SK-N-SH (cell line): Measurements from ENCODE around the gene FAM199X.

Experiments used
- EZH2phosphoT487 ChIP-seq: fragments of 200-600 bp; sonication (generic); IDR thresholded peaks from 2 replicates; pipeline ENCODE4 v1.6.1; 2017; ENCODE audit warnings: low read depth, mixed run types, mild to moderate bottlenecking, antibody characterized with exemption, moderate library complexity, borderline replicate concordance
- MXI1 ChIP-seq: IDR thresholded peaks from 2 replicates; pipeline ENCODE4 v1.6.1; 2012; ENCODE audit warnings: mild to moderate bottlenecking, low read depth, low read length, improper control_type of control experiment
- POLR2AphosphoS5 ChIP-seq: IDR thresholded peaks from 2 replicates; pipeline ENCODE4 v1.6.1; 2012; ENCODE audit warnings: low read depth, low read length
- RAD21 ChIP-seq: IDR thresholded peaks from 2 replicates; pipeline ENCODE4 v1.6.1; 2012; ENCODE audit warnings: mild to moderate bottlenecking, low read length
- RFX5 ChIP-seq: IDR thresholded peaks from 2 replicates; pipeline ENCODE4 v1.6.1; 2012; ENCODE audit warnings: mild to moderate bottlenecking, improper control_type of control experiment, low read length
- SMC3 ChIP-seq: IDR thresholded peaks from 2 replicates; pipeline ENCODE4 v1.6.1; 2012; ENCODE audit warnings: low read depth, low read length, improper control_type of control experiment
- TF ChIP-seq, protein P1 (sequence below): fragments of 150-350 bp; IDR thresholded peaks from 2 replicates; pipeline ENCODE4 v1.6.1; 2017; ENCODE audit warnings: antibody characterized with exemption, low read length, low read depth, borderline replicate concordance
- TF ChIP-seq, protein P2 (sequence below): IDR thresholded peaks from 2 replicates; pipeline ENCODE4 v1.4.0; 2012; ENCODE audit warnings: low read depth, borderline replicate concordance
- TF ChIP-seq, protein P3 (sequence below): fragments of 200-600 bp; sonication (generic); IDR thresholded peaks from 2 replicates; pipeline ENCODE4 v1.6.1; 2017; ENCODE audit warnings: antibody characterized with exemption, mild to moderate bottlenecking, moderate library complexity

DNA sequence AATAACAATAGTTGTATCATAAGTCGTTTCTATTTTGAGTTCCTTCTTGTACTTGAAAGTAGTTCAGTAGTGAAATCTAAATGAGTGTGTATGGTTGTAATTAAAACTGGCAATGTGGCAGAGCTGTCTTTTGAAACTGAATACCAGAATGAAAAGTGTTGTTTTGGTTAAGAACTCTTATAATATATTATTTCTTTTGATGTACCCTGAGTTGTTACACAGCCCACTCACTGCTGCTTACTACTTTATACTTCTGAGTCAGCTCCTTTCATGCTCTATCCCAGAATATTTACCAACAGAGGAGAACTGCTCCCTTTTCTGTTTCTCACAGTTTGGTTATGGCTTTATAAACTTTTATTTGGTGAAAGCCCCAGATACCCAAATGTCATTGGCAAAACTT lies 28.8 kb downstream of the FAM199X start:
- TF ChIP-seq, protein P1, sequence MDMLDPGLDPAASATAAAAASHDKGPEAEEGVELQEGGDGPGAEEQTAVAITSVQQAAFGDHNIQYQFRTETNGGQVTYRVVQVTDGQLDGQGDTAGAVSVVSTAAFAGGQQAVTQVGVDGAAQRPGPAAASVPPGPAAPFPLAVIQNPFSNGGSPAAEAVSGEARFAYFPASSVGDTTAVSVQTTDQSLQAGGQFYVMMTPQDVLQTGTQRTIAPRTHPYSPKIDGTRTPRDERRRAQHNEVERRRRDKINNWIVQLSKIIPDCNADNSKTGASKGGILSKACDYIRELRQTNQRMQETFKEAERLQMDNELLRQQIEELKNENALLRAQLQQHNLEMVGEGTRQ = no peak
- TF ChIP-seq, protein P2, sequence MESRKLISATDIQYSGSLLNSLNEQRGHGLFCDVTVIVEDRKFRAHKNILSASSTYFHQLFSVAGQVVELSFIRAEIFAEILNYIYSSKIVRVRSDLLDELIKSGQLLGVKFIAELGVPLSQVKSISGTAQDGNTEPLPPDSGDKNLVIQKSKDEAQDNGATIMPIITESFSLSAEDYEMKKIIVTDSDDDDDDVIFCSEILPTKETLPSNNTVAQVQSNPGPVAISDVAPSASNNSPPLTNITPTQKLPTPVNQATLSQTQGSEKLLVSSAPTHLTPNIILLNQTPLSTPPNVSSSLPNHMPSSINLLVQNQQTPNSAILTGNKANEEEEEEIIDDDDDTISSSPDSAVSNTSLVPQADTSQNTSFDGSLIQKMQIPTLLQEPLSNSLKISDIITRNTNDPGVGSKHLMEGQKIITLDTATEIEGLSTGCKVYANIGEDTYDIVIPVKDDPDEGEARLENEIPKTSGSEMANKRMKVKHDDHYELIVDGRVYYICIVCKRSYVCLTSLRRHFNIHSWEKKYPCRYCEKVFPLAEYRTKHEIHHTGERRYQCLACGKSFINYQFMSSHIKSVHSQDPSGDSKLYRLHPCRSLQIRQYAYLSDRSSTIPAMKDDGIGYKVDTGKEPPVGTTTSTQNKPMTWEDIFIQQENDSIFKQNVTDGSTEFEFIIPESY = no peak
- TF ChIP-seq, protein P3, sequence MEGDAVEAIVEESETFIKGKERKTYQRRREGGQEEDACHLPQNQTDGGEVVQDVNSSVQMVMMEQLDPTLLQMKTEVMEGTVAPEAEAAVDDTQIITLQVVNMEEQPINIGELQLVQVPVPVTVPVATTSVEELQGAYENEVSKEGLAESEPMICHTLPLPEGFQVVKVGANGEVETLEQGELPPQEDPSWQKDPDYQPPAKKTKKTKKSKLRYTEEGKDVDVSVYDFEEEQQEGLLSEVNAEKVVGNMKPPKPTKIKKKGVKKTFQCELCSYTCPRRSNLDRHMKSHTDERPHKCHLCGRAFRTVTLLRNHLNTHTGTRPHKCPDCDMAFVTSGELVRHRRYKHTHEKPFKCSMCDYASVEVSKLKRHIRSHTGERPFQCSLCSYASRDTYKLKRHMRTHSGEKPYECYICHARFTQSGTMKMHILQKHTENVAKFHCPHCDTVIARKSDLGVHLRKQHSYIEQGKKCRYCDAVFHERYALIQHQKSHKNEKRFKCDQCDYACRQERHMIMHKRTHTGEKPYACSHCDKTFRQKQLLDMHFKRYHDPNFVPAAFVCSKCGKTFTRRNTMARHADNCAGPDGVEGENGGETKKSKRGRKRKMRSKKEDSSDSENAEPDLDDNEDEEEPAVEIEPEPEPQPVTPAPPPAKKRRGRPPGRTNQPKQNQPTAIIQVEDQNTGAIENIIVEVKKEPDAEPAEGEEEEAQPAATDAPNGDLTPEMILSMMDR = no peak
- TF ChIP-seq POLR2AphosphoS5 (no peak), RFX5 (no peak), EZH2phosphoT487 (no peak), SMC3 (no peak), RAD21 (no peak), MXI1 (no peak)
